Mesenchymal stem cell (in vitro differentiated cells and primary cell): Measurements from ENCODE around the gene MAN2C1.
A peak's percentile ranks its signal among the peaks of the same experiment; 100 is the strongest.

Source experiments
- DNase-seq: peaks from one replicate; pipeline ENCODE4 v3.0.0-alpha.2; 2013
- H2AFZ ChIP-seq: one replicate; pipeline ENCODE4 v1.6.1; 2013; ENCODE audit warnings: low read depth, mild to moderate bottlenecking, control low read depth, inconsistent platforms, low read length, moderate library complexity
- H2AK5ac ChIP-seq: 2 replicates; pipeline ENCODE4 v1.6.1; 2013; ENCODE audit warnings: low read length, moderate library complexity, mild to moderate bottlenecking, inconsistent platforms; ENCODE audit not compliant: severe bottlenecking
- H2BK120ac ChIP-seq: one replicate; pipeline ENCODE4 v1.6.1; 2013; ENCODE audit warnings: low read depth, mild to moderate bottlenecking, inconsistent platforms, low read length, moderate library complexity
- H2BK12ac ChIP-seq, 2 experiments: one replicate each; pipeline ENCODE4 v1.6.1; 2013; ENCODE audit warnings: inconsistent platforms in 2 of 2, low read length in 2 of 2, mild to moderate bottlenecking in 2 of 2, moderate library complexity in 2 of 2, control low read depth in 1 of 2
- H2BK15ac ChIP-seq: one replicate; pipeline ENCODE4 v1.6.1; 2013; ENCODE audit warnings: mild to moderate bottlenecking, low read depth, inconsistent platforms; ENCODE audit not compliant: poor library complexity, severe bottlenecking
- H2BK5ac ChIP-seq: 2 replicates; pipeline ENCODE4 v1.6.1; 2013; ENCODE audit warnings: low read depth, mild to moderate bottlenecking, low read length, control low read depth, inconsistent platforms; ENCODE audit not compliant: poor library complexity, severe bottlenecking
- H3K14ac ChIP-seq, 2 experiments: one replicate each; pipeline ENCODE4 v1.6.1; 2013; ENCODE audit warnings: inconsistent platforms in 2 of 2, low read length in 2 of 2, control low read depth in 1 of 2, mild to moderate bottlenecking in 1 of 2, moderate library complexity in 1 of 2
- H3K18ac ChIP-seq, 2 experiments: one replicate each; pipeline ENCODE4 v1.6.1; 2013; ENCODE audit warnings: inconsistent platforms in 2 of 2, low read length in 2 of 2, control low read depth in 1 of 2, low read depth in 1 of 2, mild to moderate bottlenecking in 1 of 2
- H3K23ac ChIP-seq, 2 experiments: one replicate each; pipeline ENCODE4 v1.6.1; 2013; ENCODE audit warnings: inconsistent platforms in 2 of 2, low read length in 2 of 2, mild to moderate bottlenecking in 2 of 2, moderate library complexity in 2 of 2, control low read depth in 1 of 2
- H3K27ac ChIP-seq: 2 replicates; pipeline ENCODE4 v1.5.1; 2013; ENCODE audit warnings: mild to moderate bottlenecking, moderate library complexity, low read length, control low read depth, inconsistent platforms; ENCODE audit not compliant: poor library complexity, severe bottlenecking
- H3K27me3 ChIP-seq, 2 experiments: 2 replicates each; pipeline versions ENCODE4 v1.6.1 to v1.7.0; 2013; ENCODE audit warnings: low read length in 2 of 2, mild to moderate bottlenecking in 2 of 2, moderate library complexity in 2 of 2, control low read depth in 1 of 2, inconsistent platforms in 1 of 2; ENCODE audit not compliant: control insufficient read depth in 1 of 2, insufficient read depth in 1 of 2
- H3K36me3 ChIP-seq, 2 experiments: 2 replicates each; pipeline versions ENCODE4 v1.6.1 to v1.7.0; 2013; ENCODE audit warnings: low read length in 2 of 2, control low read depth in 1 of 2, inconsistent platforms in 1 of 2, low read depth in 1 of 2, mild to moderate bottlenecking in 1 of 2; ENCODE audit not compliant: insufficient read depth in 2 of 2, control insufficient read depth in 1 of 2
- H3K4ac ChIP-seq, 2 experiments: one replicate each; pipeline ENCODE4 v1.6.1; 2013; ENCODE audit warnings: inconsistent platforms in 2 of 2, low read length in 2 of 2, mild to moderate bottlenecking in 2 of 2, moderate library complexity in 2 of 2, control low read depth in 1 of 2, low read depth in 1 of 2
- H3K4me1 ChIP-seq: 2 replicates; pipeline ENCODE4 v1.6.1; 2013; ENCODE audit warnings: low read depth, low read length, control low read depth; ENCODE audit not compliant: control insufficient read depth, insufficient read depth
- H3K4me2 ChIP-seq: 2 replicates; pipeline ENCODE4 v1.6.1; 2013; ENCODE audit warnings: low read length, mild to moderate bottlenecking, inconsistent platforms; ENCODE audit not compliant: poor library complexity, severe bottlenecking
- H3K4me3 ChIP-seq, 2 experiments: 2 replicates each; pipeline versions ENCODE4 v1.5.1 to v1.7.0; 2013; ENCODE audit warnings: low read length in 2 of 2, mild to moderate bottlenecking in 2 of 2, control low read depth in 1 of 2, low read depth in 1 of 2; ENCODE audit not compliant: insufficient read depth in 1 of 2
- H3K79me1 ChIP-seq: replicated peaks from 2 replicates; pipeline ENCODE4 v1.6.1; 2013; ENCODE audit warnings: mild to moderate bottlenecking, control low read depth, low read length, inconsistent platforms; ENCODE audit not compliant: poor library complexity, severe bottlenecking
- H3K9ac ChIP-seq: 2 replicates; pipeline ENCODE4 v1.7.0; 2013; ENCODE audit warnings: mild to moderate bottlenecking, low read length, moderate library complexity
- H3K9me3 ChIP-seq: 2 replicates; pipeline ENCODE4 v1.7.0; 2013; ENCODE audit warnings: mild to moderate bottlenecking, low read length; ENCODE audit not compliant: control insufficient read depth
- H4K8ac ChIP-seq: one replicate; pipeline ENCODE4 v1.6.1; 2013; ENCODE audit warnings: inconsistent platforms, mild to moderate bottlenecking, low read length, moderate library complexity
- H4K91ac ChIP-seq: one replicate; pipeline ENCODE4 v1.6.1; 2013; ENCODE audit warnings: mild to moderate bottlenecking, low read length, inconsistent platforms
- WGBS: methylation state at CpG from one replicate; pipeline ENCODE4 v1.1.7; 2013; ENCODE audit warnings: mixed read lengths; 5-methylcytosine and 5-hydroxymethylcytosine counted together

The MAN2C1 gene

GRCh38 chr15:75380773-75381172 is 12.4 kb upstream of the MAN2C1 start:
- Histone ChIP-seq H3K27ac (no peak overlapping the region), H3K4me2 (no peak overlapping the region), H3K9ac (no peak overlapping the region), H4K91ac (no peak overlapping the region), H3K4me1 (no peaks in the 10 kb centered on the region), H2BK120ac (no peak overlapping the region), H3K79me1 (peaks cover 5% of the 10 kb centered on the region), H3K9me3 (no peaks in the 10 kb centered on the region), H3K4ac (no peak overlapping the region), H2BK12ac (no peak overlapping the region), H3K23ac (no peak overlapping the region), H3K18ac (no peak overlapping the region), H2BK5ac (no peak overlapping the region), H3K4me3 (no peak overlapping the region), H2BK15ac (no peak overlapping the region), H3K36me3 (peaks cover 40 to 88% of the 10 kb centered on the region in 2 experiments), H3K27me3 (no peaks in the 10 kb centered on the region), H4K8ac (no peak overlapping the region), H2AFZ (no peak overlapping the region), H3K14ac (no peak overlapping the region), H2AK5ac (no peak overlapping the region)
- DNase-seq = no peak
- 89% methylated on average over 2 of the region's 4 CpGs for WGBS

GRCh38 chr15:75371901-75372688 is 3.7 kb upstream of the MAN2C1 start:
- Histone ChIP-seq H2BK5ac (no peak overlapping the region), H3K4me3 (no peak overlapping the region), H4K91ac (no peak overlapping the region), H2BK120ac (no peak overlapping the region), H3K36me3 (peaks cover 36 to 64% of the 10 kb centered on the region in 2 experiments), H3K14ac (no peak overlapping the region), H3K23ac (peak overlapping the region in 1 of 2 experiments; percentile 57), H3K27ac (no peak overlapping the region), H3K4me2 (no peak overlapping the region), H2AFZ (no peak overlapping the region), H2AK5ac (no peak overlapping the region), H3K27me3 (no peaks in the 10 kb centered on the region), H2BK15ac (no peak overlapping the region), H4K8ac (peak overlapping the region; percentile 19), H3K18ac (no peak overlapping the region), H3K79me1 (peaks cover 42% of the 10 kb centered on the region), H3K4me1 (peaks cover 17% of the 10 kb centered on the region), H3K9me3 (no peaks in the 10 kb centered on the region), H3K4ac (no peak overlapping the region), H2BK12ac (no peak overlapping the region), H3K9ac (no peak overlapping the region)
- WGBS = 97% methylated on average over 10 of the region's 11 CpGs
- no peak for DNase-seq

GRCh38 chr15:75371486-75371885 is 3.1 kb upstream of the MAN2C1 start:
- no peaks in the 10 kb centered on the region for H3K9me3 ChIP-seq

GRCh38 chr15:75369897-75370581 is 1.6 kb upstream of the MAN2C1 start:
- Histone ChIP-seq H2BK120ac (no peak overlapping the region), H3K27ac (no peak overlapping the region), H3K4me1 (peaks cover 21% of the 10 kb centered on the region), H3K36me3 (peaks cover 39 to 64% of the 10 kb centered on the region in 2 experiments), H2AK5ac (no peak overlapping the region), H3K9ac (peak overlapping the region; percentile 92), H3K14ac (no peak overlapping the region), H2BK15ac (no peak overlapping the region), H3K9me3 (no peaks in the 10 kb centered on the region), H3K4me2 (no peak overlapping the region), H2AFZ (no peak overlapping the region), H3K4me3 (no peak overlapping the region), H3K27me3 (no peaks in the 10 kb centered on the region), H3K18ac (no peak overlapping the region), H2BK5ac (no peak overlapping the region), H3K4ac (no peak overlapping the region), H4K8ac (no peak overlapping the region), H3K23ac (no peak overlapping the region), H4K91ac (no peak overlapping the region), H3K79me1 (peaks cover 47% of the 10 kb centered on the region), H2BK12ac (no peak overlapping the region)
- DNase-seq = no peak
- WGBS = 92% methylated on average over 6 of the region's 7 CpGs

More at GRCh38 chr15:75371486-75371885, 3.1 kb upstream of the MAN2C1 start:
- Histone ChIP-seq H2BK15ac (no peak overlapping the region), H3K23ac (no peak overlapping the region), H2AFZ (no peak overlapping the region), H3K9ac (no peak overlapping the region), H3K4me3 (no peak overlapping the region), H3K4ac (no peak overlapping the region), H2BK5ac (no peak overlapping the region), H4K8ac (peak overlapping the region; percentile 19), H3K36me3 (peaks cover 38 to 64% of the 10 kb centered on the region in 2 experiments), H3K27ac (no peak overlapping the region), H3K14ac (no peak overlapping the region), H3K4me1 (peaks cover 21% of the 10 kb centered on the region), H3K18ac (no peak overlapping the region), H2AK5ac (no peak overlapping the region), H3K4me2 (no peak overlapping the region), H3K79me1 (peaks cover 46% of the 10 kb centered on the region), H3K27me3 (no peaks in the 10 kb centered on the region), H2BK120ac (no peak overlapping the region), H4K91ac (no peak overlapping the region), H2BK12ac (no peak overlapping the region)
- DNase-seq = no peak
- 95% methylated on average over 1 of the region's 1 CpG for WGBS
